Right lobe of liver (tissue), 6 donors: Measurements from ENCODE around the gene PRKCA. TPM values are rescaled to one million over a fixed set of nuclear protein-coding genes. Genes with fewer than 3 reads are reported as not detected.

ENCODE experiments used
- ATAC-seq, 4 donors: fragments of 200-7000 bp; cut with Tn5 transposase; one replicate each; pipeline ENCODE4 v1.9.1; 2020; ENCODE audit warnings: mild to moderate bottlenecking in 4 of 4, moderate library complexity in 4 of 4
- DNase-seq, 3 donors: peaks; one replicate each; pipeline ENCODE4 v3.0.0-alpha.2; 2020
- H3K27ac ChIP-seq, 3 donors: fragments of 200-600 bp; one replicate each; pipeline ENCODE4 v1.8.0; 2022
- H3K27me3 ChIP-seq, 2 donors: fragments of 200-600 bp; one replicate each; pipeline ENCODE4 v1.8.0; 2022
- H3K36me3 ChIP-seq, 4 donors: fragments of 200-600 bp; sonication (generic) in 1 of 4; one replicate each; pipeline versions ENCODE4 v1.5.1 to v1.8.0; 2017 to 2022; ENCODE audit warnings: control low read depth in 1 of 4
- H3K4me1 ChIP-seq, 4 donors: fragments of 200-600 bp; sonication (generic) in 1 of 4; one replicate each; pipeline versions ENCODE4 v1.5.1 to v1.8.0; 2017 to 2022; ENCODE audit warnings: control low read depth in 1 of 4
- H3K4me3 ChIP-seq, 3 donors: fragments of 200-600 bp; one replicate each; pipeline ENCODE4 v1.8.0; 2022
- H3K9me3 ChIP-seq, 4 donors: fragments of 200-600 bp; sonication (generic) in 1 of 4; one replicate each; pipeline versions ENCODE4 v1.5.1 to v1.8.0; 2017 to 2022; ENCODE audit warnings: control low read depth in 1 of 4
- POLR2A ChIP-seq: fragments of 450-650 bp; IDR thresholded peaks from one replicate; pipeline ENCODE4 v1.6.1; 2017; ENCODE audit warnings: antibody characterized with exemption, mild to moderate bottlenecking
- WGBS: methylation state at CpG from one replicate; pipeline ENCODE4 v1.1.6; 2018; ENCODE audit warnings: low coverage, low lambda C conversion rate; ENCODE audit not compliant: insufficient coverage; ENCODE audit errors: missing lambda C conversion rate; 5-methylcytosine and 5-hydroxymethylcytosine counted together
- intact Hi-C, 2 donors: fragments of 100-400 bp; cut with DNase I; formaldehyde crosslinking; loops; one replicate each; pipeline versions ENCODE4 v1.11.2 to v1.14.1; 2022
- total RNA-seq, 6 experiments: library from RNA; depleted of rRNA in 2 of 6; stranded (reverse); fragments of >200 nt in 2 of 6; fragmentation: NEBNext Ultra II Directional in 3 of 6; extraction: Animal tissue kit (Norgen Biotek cat#: 25700) in 3 of 6; gene quantifications; one replicate each; pipeline versions ENCODE4 v1.1.0 to v1.2.4, GENCODE V29; 2016 to 2023
- TF ChIP-seq, protein P1 (sequence below), 4 donors: fragments of 200-600 bp in 3 of 4; fragments of 450-650 bp in 1 of 4; IDR thresholded peaks; one replicate each; pipeline versions ENCODE4 v1.5.1 to v1.8.0; 2016 to 2022; ENCODE audit warnings: antibody characterized with exemption in 4 of 4, mild to moderate bottlenecking in 2 of 4
- donor health status: DM: no; HTN: yes; CAD: no.
- donor health status: DM: no; HTN: no; CAD: no.
- donor health status: DM: no; HTN: no; CAD: no.
- donor health status: DM: no; HTN: yes; CAD: no.
- donor health status: DM: no; HTN: yes; CAD: no.

Gene PRKCA
- total RNA-seq, 6 experiments from 2014 or later, result 11.7 to 23.0 (median 18.7) TPM

DNA sequence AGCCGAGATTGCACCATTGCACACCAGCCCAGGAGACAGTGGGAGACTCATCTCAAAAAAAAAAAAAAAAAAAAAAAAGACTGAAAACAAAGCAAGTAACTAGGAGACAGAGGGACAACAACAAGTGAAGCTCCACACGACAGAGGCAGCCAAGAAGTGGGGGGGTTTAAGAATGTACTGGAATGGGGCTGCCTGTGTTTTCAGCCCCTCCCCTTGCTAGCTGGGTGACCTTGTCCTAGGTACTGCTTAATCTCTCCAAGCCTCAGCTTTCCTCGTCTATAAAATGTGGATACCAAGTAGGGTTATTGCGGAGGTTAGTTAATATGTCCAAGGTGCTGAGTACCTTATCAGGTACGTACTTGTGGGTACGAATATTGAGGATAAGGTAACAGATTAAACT lies 368.7 kb downstream of the PRKCA start:
- H3K9me3 ChIP-seq, result no peaks in the 10 kb centered on the region
- H3K27ac ChIP-seq, result no peak overlapping the region
- DNase-seq (no peak), ATAC-seq (no peak)
- intact Hi-C loops, result no loop called here
- H3K36me3 ChIP-seq, result peaks cover 0 to 2% (median 0%) of the 10 kb centered on the region in 4 donors
- H3K27me3 ChIP-seq, result no peaks in the 10 kb centered on the region
- H3K4me1 ChIP-seq, result no peaks in the 10 kb centered on the region
- TF ChIP-seq, protein P1, sequence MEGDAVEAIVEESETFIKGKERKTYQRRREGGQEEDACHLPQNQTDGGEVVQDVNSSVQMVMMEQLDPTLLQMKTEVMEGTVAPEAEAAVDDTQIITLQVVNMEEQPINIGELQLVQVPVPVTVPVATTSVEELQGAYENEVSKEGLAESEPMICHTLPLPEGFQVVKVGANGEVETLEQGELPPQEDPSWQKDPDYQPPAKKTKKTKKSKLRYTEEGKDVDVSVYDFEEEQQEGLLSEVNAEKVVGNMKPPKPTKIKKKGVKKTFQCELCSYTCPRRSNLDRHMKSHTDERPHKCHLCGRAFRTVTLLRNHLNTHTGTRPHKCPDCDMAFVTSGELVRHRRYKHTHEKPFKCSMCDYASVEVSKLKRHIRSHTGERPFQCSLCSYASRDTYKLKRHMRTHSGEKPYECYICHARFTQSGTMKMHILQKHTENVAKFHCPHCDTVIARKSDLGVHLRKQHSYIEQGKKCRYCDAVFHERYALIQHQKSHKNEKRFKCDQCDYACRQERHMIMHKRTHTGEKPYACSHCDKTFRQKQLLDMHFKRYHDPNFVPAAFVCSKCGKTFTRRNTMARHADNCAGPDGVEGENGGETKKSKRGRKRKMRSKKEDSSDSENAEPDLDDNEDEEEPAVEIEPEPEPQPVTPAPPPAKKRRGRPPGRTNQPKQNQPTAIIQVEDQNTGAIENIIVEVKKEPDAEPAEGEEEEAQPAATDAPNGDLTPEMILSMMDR (IDR thresholded peaks at IDR 0.05), result no peak
- TF ChIP-seq POLR2A, result no peak
- no peak overlapping the region for H3K4me3 ChIP-seq
- 86% methylated on average over 5 of the region's 6 CpGs for WGBS

- Histone ChIP-seq H3K9me3 (no peaks in the 10 kb centered on the region), H3K27ac (no peak overlapping the region), H3K4me3 (no peak overlapping the region), H3K36me3 (no peaks in the 10 kb centered on the region), H3K27me3 (no peaks in the 10 kb centered on the region), H3K4me1 (no peaks in the 10 kb centered on the region)
- intact Hi-C loops, result no loop called here
- DNase-seq (no peak), ATAC-seq (peak; percentile 71 to 82 (median 72))
- WGBS, result 32% methylated on average over 8 of the region's 8 CpGs
- TF ChIP-seq, protein P1 (IDR thresholded peaks at IDR 0.05), result peak; percentile 46 to 57 (median 52)
- TF ChIP-seq POLR2A, result no peak
Observed at GRCh38 chr17:66673668-66674276, 371.4 kb downstream of the PRKCA start.

- no peak for ATAC-seq
- intact Hi-C loops, result no loop called here
- H3K4me3 ChIP-seq, result no peak overlapping the region
- H3K27ac ChIP-seq, result no peak overlapping the region
- no peaks in the 10 kb centered on the region for H3K9me3 ChIP-seq
- no peak for DNase-seq
- no peaks in the 10 kb centered on the region for H3K27me3 ChIP-seq
- no peaks in the 10 kb centered on the region for H3K36me3 ChIP-seq
- TF ChIP-seq POLR2A, result no peak
- TF ChIP-seq, protein P1 (IDR thresholded peaks at IDR 0.05), result no peak
- no peaks in the 10 kb centered on the region for H3K4me1 ChIP-seq
- WGBS, result no CpG with 5 or more reads among the region's 16 CpGs
Observed at GRCh38 chr17:66675273-66675990, 373.0 kb downstream of the PRKCA start.

GRCh38 chr17:66675991-66676371 lies 373.6 kb downstream of the PRKCA start:
- no peaks in the 10 kb centered on the region for H3K36me3 ChIP-seq
- H3K27me3 ChIP-seq, result no peaks in the 10 kb centered on the region
- DNase-seq, result no peak
- WGBS, result 94% methylated on average over 9 of the region's 17 CpGs
- H3K27ac ChIP-seq, result no peak overlapping the region
- intact Hi-C loops, result no loop called here
- no peak for ATAC-seq
- H3K9me3 ChIP-seq, result no peaks in the 10 kb centered on the region
- H3K4me1 ChIP-seq, result no peaks in the 10 kb centered on the region
- TF ChIP-seq, protein P1 (IDR thresholded peaks at IDR 0.05), result no peak
- no peak for TF ChIP-seq POLR2A
- H3K4me3 ChIP-seq, result no peak overlapping the region
